GM19372 (cell line): ENCODE data around the gene FMN1.
"Not testable (repeated sequence)": the region's sequence is repeated elsewhere in the genome, so short reads cannot be mapped to it uniquely, and the experiment has no call there.

Experiments used
- ATAC-seq: cut with Tn5 transposase; IDR thresholded peaks from one replicate; pipeline ENCODE4 v1.9.1; 2021; ENCODE audit warnings: mild to moderate bottlenecking, low read depth, moderate library complexity; ENCODE audit not compliant: unreplicated experiment

The FMN1 gene

DNA sequence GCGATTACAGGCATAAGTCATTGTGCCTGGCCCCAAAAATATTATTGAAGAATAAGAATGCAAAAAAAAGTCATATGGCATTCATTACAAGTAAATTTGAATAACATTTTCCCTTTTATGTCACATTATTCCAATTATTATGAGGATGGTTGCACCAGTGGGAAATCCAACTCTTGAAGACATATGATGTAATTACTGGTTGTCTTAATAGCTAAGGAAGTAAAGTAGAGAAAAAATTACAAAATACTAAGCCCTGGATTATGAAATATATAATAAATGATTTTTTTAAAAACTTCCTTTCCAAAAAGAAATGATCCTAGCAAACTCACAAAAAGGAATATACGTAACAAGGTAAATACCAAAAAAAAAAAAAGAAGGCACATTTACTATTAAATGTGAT lies 98.9 kb downstream of the FMN1 start:
- no peak for ATAC-seq

DNA sequence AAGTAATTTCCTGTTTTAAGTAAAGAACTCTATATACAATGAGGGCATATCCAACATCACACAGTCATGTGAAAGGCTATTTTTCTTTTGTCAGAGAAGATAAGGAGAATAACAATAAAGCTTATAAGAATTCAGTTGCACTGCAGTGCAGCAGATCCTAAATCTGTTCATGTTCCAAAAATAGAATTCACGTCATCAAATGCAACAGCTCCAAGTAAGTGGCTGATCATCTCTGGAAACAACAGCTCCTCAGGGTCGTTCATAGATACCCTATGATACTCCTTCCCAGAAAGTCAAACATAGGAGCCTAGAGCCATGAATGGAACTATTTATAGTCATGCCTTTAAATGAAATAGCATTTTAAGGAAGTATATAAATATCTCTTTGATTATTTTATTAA lies 100.2 kb downstream of the FMN1 start:
- ATAC-seq, result no peak

- no peak for ATAC-seq
Measured at GRCh38 chr15:33093222-33093621, 101.3 kb downstream of the FMN1 start.

- ATAC-seq, result no peak
Measured at GRCh38 chr15:33091983-33092693, 102.4 kb downstream of the FMN1 start.

- no peak for ATAC-seq
Measured at GRCh38 chr15:33089878-33090757, 104.4 kb downstream of the FMN1 start.

DNA sequence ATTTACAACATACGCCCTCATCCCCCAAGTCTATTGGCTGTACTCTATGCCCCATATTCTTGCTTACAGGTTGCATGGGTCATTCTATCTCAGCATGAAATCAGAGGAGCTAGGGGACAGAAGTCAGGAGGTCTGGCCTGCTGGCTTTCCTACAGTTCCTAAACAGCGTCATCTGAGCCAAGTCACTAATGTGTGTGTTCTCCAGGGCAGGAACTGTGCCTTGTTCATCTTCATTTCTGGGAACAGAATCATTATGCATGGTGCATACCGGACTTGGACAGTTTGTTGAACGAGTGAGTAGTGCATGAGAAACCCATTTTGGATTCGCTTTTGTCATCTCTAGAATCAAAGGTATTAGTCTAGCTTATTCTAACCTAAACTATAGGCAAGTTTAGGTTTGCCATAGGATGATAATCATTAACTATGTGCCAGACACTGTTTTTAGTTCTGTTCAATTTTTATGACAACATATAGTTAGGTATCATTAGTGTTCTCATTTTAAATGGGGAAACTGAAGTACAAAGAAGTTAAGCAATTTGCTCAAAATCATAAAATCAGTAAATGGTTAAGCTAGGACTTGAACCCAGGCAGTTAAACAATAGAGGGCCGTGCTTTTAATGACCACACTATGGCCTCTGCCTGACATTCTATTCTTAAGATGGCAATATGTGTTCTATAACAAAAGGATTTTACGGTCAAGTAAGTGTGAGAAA lies 105.2 kb downstream of the FMN1 start:
- no peak for ATAC-seq

DNA sequence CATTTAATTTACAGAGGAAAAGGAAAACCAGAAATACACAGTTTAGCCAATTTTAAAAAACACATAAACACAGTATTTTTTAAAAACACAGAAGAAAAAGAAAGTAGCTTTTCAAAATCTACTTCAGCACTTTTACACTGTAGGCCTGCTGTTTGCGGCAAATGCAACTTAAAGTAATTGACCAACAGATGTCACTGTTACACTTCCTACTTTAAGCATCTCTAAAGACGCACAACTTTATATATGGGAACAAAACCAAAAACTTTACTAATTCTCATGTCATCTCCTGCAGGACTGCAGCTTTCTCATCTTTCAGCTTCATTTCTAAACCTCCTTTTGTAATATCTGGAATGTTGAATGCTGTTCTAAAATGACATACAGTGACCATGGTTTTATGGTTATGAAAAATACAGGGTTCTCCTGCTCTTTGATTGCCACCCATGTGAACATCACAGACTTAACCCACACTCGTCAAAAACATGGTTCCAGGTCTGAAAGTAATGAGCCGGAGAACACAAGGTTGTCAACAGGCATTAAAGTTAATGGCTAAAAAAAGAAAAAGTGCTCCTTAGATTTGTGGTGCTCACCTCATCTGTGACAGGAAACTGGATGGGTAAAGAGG lies 107.9 kb downstream of the FMN1 start:
- no peak for ATAC-seq

DNA sequence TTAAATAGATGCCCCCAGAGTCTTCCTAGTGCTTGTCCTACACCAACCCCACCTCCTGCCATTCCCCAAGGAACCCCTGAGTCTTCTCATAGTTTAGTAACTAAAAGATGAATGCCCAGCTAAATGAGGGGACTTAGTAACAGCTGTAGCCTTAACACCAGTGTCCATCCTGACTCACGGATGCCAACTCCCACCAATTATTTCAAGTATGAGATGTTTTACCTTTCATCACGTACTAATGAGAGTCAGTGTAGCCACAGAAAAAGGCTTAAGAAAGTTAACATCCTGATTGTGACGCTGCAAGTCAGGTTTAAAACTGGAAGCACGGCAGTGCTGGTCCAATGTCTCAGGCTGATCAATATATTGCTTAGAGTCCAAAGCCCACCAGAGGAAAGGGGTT lies 109.9 kb downstream of the FMN1 start:
- no peak for ATAC-seq

GRCh38 chr15:33083232-33084081 lies 111.1 kb downstream of the FMN1 start:
- no peak for ATAC-seq

- no peak for ATAC-seq
Measured at GRCh38 chr15:33080006-33080405, 114.5 kb downstream of the FMN1 start.

DNA sequence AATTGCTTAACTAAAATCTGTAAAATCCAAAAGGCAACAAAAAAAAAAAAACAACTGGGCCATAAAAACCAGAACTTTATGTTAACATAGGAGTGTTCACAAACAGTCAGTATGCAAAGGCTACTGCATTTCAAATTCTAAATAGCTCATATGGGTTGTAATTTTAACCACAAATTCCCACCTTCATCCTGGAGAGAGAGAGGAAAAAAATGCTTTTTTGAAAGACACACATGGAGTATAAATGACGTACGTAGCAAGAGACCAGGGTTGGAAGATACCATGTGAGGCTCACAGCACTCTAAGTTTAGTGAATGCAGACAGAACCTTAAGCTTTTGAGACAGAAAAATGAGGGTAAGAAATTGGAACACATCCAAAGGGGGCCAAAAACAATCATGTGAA lies 115.9 kb downstream of the FMN1 start:
- ATAC-seq, result no peak

GRCh38 chr15:33076937-33077336 lies 117.6 kb downstream of the FMN1 start:
- ATAC-seq, result no peak

- ATAC-seq, result no peak
Measured at GRCh38 chr15:33074942-33075341, 119.6 kb downstream of the FMN1 start.

- no peak for ATAC-seq
Measured at GRCh38 chr15:33074212-33074611, 120.3 kb downstream of the FMN1 start.

- no peak for ATAC-seq
Measured at GRCh38 chr15:33071451-33071850, 123.1 kb downstream of the FMN1 start.

- not testable (repeated sequence) for ATAC-seq
Measured at GRCh38 chr15:33069903-33070302, 124.6 kb downstream of the FMN1 start.

GRCh38 chr15:33069161-33069560 lies 125.4 kb downstream of the FMN1 start:
- ATAC-seq, result no peak

DNA sequence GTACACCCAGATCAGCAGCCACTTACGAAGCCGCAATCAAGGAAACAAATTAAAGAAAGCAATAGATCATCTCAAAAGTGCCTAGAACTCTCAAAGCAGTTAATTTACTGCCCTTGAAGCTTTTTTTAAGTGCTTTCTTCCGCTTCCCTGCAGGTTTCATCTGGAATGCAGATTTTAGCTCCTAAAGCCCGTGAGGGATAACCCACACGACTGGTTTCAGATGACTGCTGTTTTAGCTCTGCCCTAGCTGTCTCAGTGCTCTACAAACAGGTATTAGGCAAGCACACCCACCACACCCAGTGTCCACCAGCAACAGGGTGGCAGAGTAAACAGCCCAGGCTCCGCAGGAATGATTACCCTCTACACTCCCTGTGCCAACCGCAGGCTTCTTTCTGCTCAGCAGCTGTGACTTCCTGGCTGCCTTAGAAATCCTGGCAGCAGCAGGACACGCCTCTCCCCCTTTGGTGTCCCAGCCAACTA lies 126.0 kb downstream of the FMN1 start:
- no peak for ATAC-seq

DNA sequence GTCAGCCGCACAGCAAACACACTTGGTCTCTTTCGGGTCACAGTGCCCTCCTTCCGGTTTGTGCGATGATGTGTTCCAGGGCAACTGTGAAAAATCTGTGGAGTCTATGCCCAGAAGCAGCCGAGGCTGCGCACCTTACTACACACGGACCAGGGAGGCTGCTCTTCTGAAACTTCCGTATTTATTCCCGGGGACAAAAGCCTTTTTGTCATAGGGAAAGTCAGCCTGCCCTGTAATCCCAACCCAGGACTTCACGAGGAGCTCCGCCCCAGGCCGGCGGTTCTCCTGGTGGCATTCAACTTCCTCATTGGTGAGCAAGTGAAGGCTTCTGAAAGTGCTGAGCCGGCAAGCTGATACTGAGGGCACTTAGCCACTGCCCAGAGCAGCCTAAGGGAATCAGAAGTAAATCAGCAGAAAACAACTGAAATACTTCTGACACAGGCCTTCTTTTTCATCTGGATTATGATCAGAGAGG lies 126.5 kb downstream of the FMN1 start:
- no peak for ATAC-seq

DNA sequence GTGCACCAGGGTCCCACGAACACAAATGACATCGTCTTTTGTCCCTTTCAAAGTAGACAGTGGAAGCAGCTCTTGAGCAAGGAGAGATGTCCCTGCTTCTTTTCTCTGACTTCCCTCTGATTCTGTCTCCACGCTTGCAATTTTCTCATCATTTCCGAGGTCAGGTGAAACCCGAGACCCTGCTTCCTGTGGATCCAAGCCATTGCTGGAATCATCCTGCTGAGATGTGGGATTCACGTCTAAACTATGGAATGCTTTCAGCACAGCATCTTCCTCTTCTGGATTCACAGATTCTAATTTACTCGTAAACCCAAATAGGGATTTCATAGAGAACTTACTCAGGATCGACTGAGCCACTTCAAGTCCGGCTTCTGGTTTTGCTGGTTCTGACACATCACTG lies 127.1 kb downstream of the FMN1 start:
- no peak for ATAC-seq
